ENCODE results near the gene GPR146. TPM values are rescaled to one million over a fixed set of nuclear protein-coding genes. Genes with fewer than 3 reads are reported as not detected.
"Not testable (repeated sequence)": the region's sequence is repeated elsewhere in the genome, so short reads cannot be mapped to it uniquely, and the experiment has no call there.

The GPR146 gene
- total RNA-seq, 1 experiment from 2014 or later = 2.9 TPM

DNA sequence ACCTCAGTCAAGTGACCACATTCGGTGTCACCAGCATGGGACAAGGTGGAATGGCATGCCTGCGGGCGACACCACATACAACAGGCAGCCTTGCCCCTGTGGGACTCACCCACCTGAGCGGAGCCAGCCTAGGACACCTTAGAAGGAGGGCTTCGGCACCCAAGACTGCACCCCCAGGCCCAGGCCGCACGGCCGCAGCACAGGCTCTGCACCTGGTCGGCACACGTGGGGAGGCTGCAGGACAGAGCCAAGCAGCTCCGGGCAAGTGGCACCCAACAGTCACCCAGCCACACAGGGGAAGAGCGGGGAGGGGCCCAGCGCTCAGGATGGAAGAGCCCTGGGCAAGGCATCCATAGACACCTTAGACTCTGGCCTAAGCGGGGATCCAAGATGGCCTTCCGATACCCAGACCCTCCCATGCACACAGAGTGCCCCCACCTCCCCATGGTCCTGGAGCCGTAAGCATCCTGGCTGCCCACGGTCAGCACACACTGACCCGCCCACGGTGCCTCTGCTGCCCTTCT lies 27.4 kb downstream of the GPR146 start:
- Histone ChIP-seq H3K4me1 (ENCODE audit: control insufficient read depth, insufficient read depth, low read length) (peaks cover 12% of the 10 kb centered on the region), H3K36me3 (ENCODE audit: control insufficient read depth, insufficient read depth, low read length) (no peaks in the 10 kb centered on the region), H3K4me3 (ENCODE audit: low read depth in 2 of 2, low read length in 2 of 2) (no peak overlapping the region), H3K9me3 (ENCODE audit: control insufficient read depth, insufficient read depth, low read depth, low read length) (no peaks in the 10 kb centered on the region), H3K27me3 (ENCODE audit: control insufficient read depth, insufficient read depth, low read length) (no peaks in the 10 kb centered on the region), H3K27ac (ENCODE audit: low read length) (no peak overlapping the region)
- in situ Hi-C loops (cut with HindIII; ENCODE audit: low pct_unique_long_range_greater_than_20kb, low sequenced_read_pairs) = no loop called here
- ATAC-seq (no peak), DNase-seq (ENCODE audit: low read depth, low spot score) (no peak)
- BruUV-seq (replicated peaks) = no TSS peak
- ChIA-PET CTCF (no interaction called here), POLR2A (no interaction called here)
- TF ChIP-seq POLR2AphosphoS5 (IDR thresholded peaks at IDR 0.05; ENCODE audit: low read depth, low read length) (no peak), TCF7L2 (IDR thresholded peaks at IDR 0.05; ENCODE audit: low read depth, low read length) (no peak), SIN3A (IDR thresholded peaks at IDR 0.05; ENCODE audit: borderline replicate concordance, insufficient read depth, low read depth, low read length) (no peak)
- TF ChIP-seq, protein P1, sequence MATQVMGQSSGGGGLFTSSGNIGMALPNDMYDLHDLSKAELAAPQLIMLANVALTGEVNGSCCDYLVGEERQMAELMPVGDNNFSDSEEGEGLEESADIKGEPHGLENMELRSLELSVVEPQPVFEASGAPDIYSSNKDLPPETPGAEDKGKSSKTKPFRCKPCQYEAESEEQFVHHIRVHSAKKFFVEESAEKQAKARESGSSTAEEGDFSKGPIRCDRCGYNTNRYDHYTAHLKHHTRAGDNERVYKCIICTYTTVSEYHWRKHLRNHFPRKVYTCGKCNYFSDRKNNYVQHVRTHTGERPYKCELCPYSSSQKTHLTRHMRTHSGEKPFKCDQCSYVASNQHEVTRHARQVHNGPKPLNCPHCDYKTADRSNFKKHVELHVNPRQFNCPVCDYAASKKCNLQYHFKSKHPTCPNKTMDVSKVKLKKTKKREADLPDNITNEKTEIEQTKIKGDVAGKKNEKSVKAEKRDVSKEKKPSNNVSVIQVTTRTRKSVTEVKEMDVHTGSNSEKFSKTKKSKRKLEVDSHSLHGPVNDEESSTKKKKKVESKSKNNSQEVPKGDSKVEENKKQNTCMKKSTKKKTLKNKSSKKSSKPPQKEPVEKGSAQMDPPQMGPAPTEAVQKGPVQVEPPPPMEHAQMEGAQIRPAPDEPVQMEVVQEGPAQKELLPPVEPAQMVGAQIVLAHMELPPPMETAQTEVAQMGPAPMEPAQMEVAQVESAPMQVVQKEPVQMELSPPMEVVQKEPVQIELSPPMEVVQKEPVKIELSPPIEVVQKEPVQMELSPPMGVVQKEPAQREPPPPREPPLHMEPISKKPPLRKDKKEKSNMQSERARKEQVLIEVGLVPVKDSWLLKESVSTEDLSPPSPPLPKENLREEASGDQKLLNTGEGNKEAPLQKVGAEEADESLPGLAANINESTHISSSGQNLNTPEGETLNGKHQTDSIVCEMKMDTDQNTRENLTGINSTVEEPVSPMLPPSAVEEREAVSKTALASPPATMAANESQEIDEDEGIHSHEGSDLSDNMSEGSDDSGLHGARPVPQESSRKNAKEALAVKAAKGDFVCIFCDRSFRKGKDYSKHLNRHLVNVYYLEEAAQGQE (IDR thresholded peaks at IDR 0.05; ENCODE audit: insufficient read depth in 1 of 2, low read depth in 2 of 2, low read length in 1 of 2) = no peak
- TF ChIP-seq, protein P2, sequence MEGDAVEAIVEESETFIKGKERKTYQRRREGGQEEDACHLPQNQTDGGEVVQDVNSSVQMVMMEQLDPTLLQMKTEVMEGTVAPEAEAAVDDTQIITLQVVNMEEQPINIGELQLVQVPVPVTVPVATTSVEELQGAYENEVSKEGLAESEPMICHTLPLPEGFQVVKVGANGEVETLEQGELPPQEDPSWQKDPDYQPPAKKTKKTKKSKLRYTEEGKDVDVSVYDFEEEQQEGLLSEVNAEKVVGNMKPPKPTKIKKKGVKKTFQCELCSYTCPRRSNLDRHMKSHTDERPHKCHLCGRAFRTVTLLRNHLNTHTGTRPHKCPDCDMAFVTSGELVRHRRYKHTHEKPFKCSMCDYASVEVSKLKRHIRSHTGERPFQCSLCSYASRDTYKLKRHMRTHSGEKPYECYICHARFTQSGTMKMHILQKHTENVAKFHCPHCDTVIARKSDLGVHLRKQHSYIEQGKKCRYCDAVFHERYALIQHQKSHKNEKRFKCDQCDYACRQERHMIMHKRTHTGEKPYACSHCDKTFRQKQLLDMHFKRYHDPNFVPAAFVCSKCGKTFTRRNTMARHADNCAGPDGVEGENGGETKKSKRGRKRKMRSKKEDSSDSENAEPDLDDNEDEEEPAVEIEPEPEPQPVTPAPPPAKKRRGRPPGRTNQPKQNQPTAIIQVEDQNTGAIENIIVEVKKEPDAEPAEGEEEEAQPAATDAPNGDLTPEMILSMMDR (IDR thresholded peaks at IDR 0.05) = no peak
- intact Hi-C loops (cut with micrococcal nuclease; ENCODE audit: unreplicated experiment) = no loop called here

DNA sequence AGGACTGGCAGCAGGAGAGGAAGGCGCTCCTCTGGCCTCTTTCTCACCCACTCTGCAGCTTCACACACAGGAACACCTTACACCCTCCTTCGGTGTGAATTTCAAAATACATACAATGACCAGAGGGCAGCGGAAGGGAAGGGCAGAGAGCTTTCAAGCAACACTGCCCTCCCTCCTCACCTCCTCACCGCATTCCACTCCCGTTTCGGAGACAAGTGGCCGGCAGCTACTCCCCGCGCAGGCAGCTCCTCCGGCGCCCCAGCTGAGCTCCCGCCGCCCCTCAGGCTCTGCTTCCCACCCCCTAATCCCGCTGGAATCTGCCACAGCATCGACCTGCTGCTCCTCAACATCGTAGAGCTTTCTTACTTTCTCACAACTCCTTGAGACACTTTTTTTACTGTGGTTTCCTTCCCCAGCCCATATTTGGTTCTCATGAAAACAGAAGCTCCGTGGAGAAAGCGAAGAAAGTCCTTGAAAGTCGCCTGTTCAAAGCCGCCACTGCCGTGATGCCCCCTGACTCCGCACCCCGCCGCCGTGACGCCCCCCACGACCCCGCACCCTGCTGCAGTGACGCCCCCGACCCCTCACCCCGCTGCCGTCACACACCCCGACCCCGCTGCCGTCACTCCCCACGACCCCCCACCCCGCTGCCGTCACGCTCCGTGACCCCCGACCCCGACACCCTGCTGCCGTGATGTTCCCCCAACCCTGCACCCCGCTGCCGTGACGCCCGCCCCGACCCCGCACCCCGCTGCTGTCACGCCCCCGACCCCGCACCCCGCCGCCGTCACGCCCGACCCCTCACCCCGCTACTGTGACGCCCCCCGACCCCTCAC lies 29.0 kb downstream of the GPR146 start:
- H3K27ac ChIP-seq (ENCODE audit: low read length) = no peak overlapping the region
- no peak overlapping the region for H3K4me3 ChIP-seq (ENCODE audit: low read depth in 2 of 2, low read length in 2 of 2)
- DNase-seq (ENCODE audit: low read depth, low spot score) (no peak), ATAC-seq (no peak)
- H3K27me3 ChIP-seq (ENCODE audit: control insufficient read depth, insufficient read depth, low read length) = no peaks in the 10 kb centered on the region
- TF ChIP-seq, protein P1 (IDR thresholded peaks at IDR 0.05; ENCODE audit: insufficient read depth in 1 of 2, low read depth in 2 of 2, low read length in 1 of 2) = no peak
- no peak for TF ChIP-seq TCF7L2 (IDR thresholded peaks at IDR 0.05; ENCODE audit: low read depth, low read length)
- TF ChIP-seq, protein P2 (IDR thresholded peaks at IDR 0.05) = no peak
- TF ChIP-seq SIN3A (IDR thresholded peaks at IDR 0.05; ENCODE audit: borderline replicate concordance, insufficient read depth, low read depth, low read length) = no peak
- TF ChIP-seq POLR2AphosphoS5 (IDR thresholded peaks at IDR 0.05; ENCODE audit: low read depth, low read length) = no peak
- CTCF ChIA-PET = interaction anchor here (0.7 to 1.0 kb wide), 2 partner anchors 13 to 80 kb away, joined by 3 to 4 read pairs; no protein-coding TSS in a partner anchor
- TSS peak; percentile 81 for BruUV-seq (replicated peaks)
- in situ Hi-C loops (cut with HindIII; ENCODE audit: low pct_unique_long_range_greater_than_20kb, low sequenced_read_pairs) = no loop called here
- H3K4me1 ChIP-seq (ENCODE audit: control insufficient read depth, insufficient read depth, low read length) = peaks cover 8% of the 10 kb centered on the region
- POLR2A ChIA-PET = interaction anchor here (0.6 kb wide), 1 partner anchor 233 kb away, joined by 8 read pairs; no protein-coding TSS in a partner anchor
- H3K9me3 ChIP-seq (ENCODE audit: control insufficient read depth, insufficient read depth, low read depth, low read length) = no peaks in the 10 kb centered on the region
- intact Hi-C loops (cut with micrococcal nuclease; ENCODE audit: unreplicated experiment) = no loop called here
- H3K36me3 ChIP-seq (ENCODE audit: control insufficient read depth, insufficient read depth, low read length) = no peaks in the 10 kb centered on the region

DNA sequence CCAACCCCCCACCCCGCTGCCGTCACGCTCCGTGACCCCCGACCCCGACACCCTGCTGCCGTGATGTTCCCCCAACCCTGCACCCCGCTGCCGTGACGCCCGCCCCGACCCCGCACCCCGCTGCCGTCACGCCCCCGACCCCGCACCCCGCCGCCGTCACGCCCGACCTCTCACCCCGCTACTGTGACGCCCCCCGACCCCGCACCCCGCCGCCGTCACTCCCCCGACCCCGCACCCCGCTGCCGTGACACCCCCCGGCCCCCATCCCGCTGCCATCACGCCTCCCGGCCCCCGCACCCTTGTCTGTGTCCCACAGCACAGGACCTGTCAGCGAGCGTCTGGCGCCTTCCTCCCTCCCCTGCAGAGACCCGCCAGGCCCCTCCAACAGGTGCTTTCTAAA lies 29.7 kb downstream of the GPR146 start:
- DNase-seq (ENCODE audit: low read depth, low spot score); H3K4me3 ChIP-seq (ENCODE audit: low read depth in 2 of 2, low read length in 2 of 2); CTCF ChIA-PET; H3K27me3 ChIP-seq (ENCODE audit: control insufficient read depth, insufficient read depth, low read length); POLR2A ChIA-PET; H3K36me3 ChIP-seq (ENCODE audit: control insufficient read depth, insufficient read depth, low read length); intact Hi-C loops (cut with micrococcal nuclease; ENCODE audit: unreplicated experiment); H3K9me3 ChIP-seq (ENCODE audit: control insufficient read depth, insufficient read depth, low read depth, low read length); BruUV-seq (replicated peaks); H3K4me1 ChIP-seq (ENCODE audit: control insufficient read depth, insufficient read depth, low read length); ATAC-seq; H3K27ac ChIP-seq (ENCODE audit: low read length); in situ Hi-C loops (cut with HindIII; ENCODE audit: low pct_unique_long_range_greater_than_20kb, low sequenced_read_pairs): not testable (repeated sequence)

Data from Panc1 (cell line).